Measurements from ENCODE around the gene TIPIN. TPM values are rescaled to one million over a fixed set of nuclear protein-coding genes. Genes with fewer than 3 reads are reported as not detected.

Gene TIPIN
- total RNA-seq, 4 donors from 2014 or later: 2.2 to 4.0 (median 2.5) TPM; not detected in 1

DNA sequence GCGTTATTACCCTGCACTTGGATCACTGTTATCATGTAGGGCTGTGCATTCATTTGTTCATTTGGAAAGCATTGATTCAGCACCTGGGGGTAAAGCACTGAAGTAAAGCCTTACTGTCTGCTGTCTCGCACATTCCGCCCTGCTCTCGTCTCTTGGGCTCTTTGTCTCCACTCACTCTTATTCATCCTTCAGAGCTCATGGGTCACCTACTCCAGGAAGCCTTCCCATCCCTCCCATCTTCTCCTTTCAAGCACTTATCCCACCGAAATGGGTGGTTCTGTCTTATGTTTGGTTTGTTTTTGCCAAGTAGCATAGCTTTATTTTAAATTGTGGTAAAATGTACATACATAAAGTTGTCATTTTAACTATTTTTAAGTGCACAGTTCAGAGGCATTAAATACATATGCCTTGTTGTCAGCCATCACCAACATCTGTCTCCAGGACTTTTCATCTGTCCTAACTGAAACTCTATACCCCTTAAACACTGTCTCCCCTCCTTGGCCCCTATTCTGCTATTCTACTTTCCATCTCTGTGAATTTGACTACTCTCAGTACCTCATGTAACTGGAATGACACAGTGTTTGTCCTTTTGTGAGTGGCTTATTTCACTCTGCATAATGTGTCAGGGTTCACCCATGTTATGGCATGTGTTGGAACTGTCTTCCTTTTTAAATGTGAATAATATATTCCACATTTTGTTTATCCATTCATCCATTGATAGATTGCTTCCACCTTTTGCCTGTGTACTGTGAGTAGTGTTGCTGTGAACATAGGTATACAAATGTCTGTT is 53.8 kb downstream of the TIPIN start:
- Histone ChIP-seq H3K9me3 (no peaks in the 10 kb centered on the region), H3K27me3 (no peaks in the 10 kb centered on the region), H3K27ac (no peak overlapping the region), H3K4me3 (no peak overlapping the region), H3K4me1 (peaks cover 0 to 14% (median 7%) of the 10 kb centered on the region in 4 donors), H3K36me3 (no peaks in the 10 kb centered on the region)
- intact Hi-C loops (cut with DNase I; ENCODE audit: low total_unique reads): no loop called here
- 92 to 94% methylated on average over 5 of the region's 5 CpGs for WGBS, 2 donors (ENCODE audit: low coverage in 1 of 2)
- no peak for TF ChIP-seq POLR2A (IDR thresholded peaks at IDR 0.05)
- no peak for TF ChIP-seq EP300 (IDR thresholded peaks at IDR 0.05; ENCODE audit: low read depth)
- TF ChIP-seq CTCF (IDR thresholded peaks at IDR 0.05): no peak
- TF ChIP-seq POLR2AphosphoS5 (IDR thresholded peaks at IDR 0.05): no peak
- in situ Hi-C loops (cut with MboI; ENCODE audit: low pct_ligation_motif_present in 1 of 4, low pct_unique_long_range_greater_than_20kb in 1 of 4, low sequenced_read_pairs in 3 of 4): no loop called here
- no peak for DNase-seq

GRCh38 chr15:66298803-66299251 is 57.7 kb downstream of the TIPIN start:
- in situ Hi-C loops (cut with MboI; ENCODE audit: low pct_ligation_motif_present in 1 of 4, low pct_unique_long_range_greater_than_20kb in 1 of 4, low sequenced_read_pairs in 3 of 4) (no loop called here), intact Hi-C loops (cut with DNase I; ENCODE audit: low total_unique reads) (no loop called here)
- Histone ChIP-seq H3K4me3 (no peak overlapping the region), H3K27me3 (no peaks in the 10 kb centered on the region), H3K36me3 (no peaks in the 10 kb centered on the region), H3K9me3 (no peaks in the 10 kb centered on the region), H3K27ac (no peak overlapping the region), H3K4me1 (peaks cover 14 to 18% (median 16%) of the 10 kb centered on the region in 4 donors)
- 50 to 60% methylated on average over 2 to 4 of the region's 4 CpGs for WGBS, 2 donors (ENCODE audit: low coverage in 1 of 2)
- no peak for TF ChIP-seq POLR2AphosphoS5 (IDR thresholded peaks at IDR 0.05)
- TF ChIP-seq CTCF (IDR thresholded peaks at IDR 0.05): no peak
- TF ChIP-seq POLR2A (IDR thresholded peaks at IDR 0.05): no peak
- no peak for TF ChIP-seq EP300 (IDR thresholded peaks at IDR 0.05; ENCODE audit: low read depth)
- DNase-seq: no peak

DNA sequence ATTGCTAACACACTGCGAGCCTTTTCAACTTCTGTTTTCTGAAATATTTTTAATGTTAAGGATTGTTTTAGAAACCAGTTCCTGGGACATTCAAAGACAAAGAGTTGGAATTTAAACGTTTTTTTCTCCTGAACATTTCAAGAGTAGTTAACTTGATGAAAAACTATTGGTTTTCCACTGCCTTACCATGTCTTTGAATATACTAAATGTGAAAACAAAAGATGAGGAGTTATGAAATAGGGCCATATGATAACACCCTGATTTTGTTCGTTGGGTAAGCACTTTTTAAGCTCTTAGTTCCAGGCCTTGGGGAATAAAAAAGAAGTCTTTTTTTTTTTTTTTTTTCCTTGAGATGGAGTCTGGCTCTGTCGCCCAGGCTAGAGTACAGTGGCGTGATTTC is 60.3 kb downstream of the TIPIN start:
- Histone ChIP-seq H3K9me3 (no peaks in the 10 kb centered on the region), H3K4me3 (no peak overlapping the region), H3K36me3 (no peaks in the 10 kb centered on the region), H3K4me1 (peaks cover 16 to 29% (median 24%) of the 10 kb centered on the region in 4 donors), H3K27me3 (no peaks in the 10 kb centered on the region), H3K27ac (no peak overlapping the region)
- intact Hi-C loops (cut with DNase I; ENCODE audit: low total_unique reads): no loop called here
- in situ Hi-C loops (cut with MboI; ENCODE audit: low pct_ligation_motif_present in 1 of 4, low pct_unique_long_range_greater_than_20kb in 1 of 4, low sequenced_read_pairs in 3 of 4): no loop called here
- DNase-seq: no peak
- TF ChIP-seq POLR2AphosphoS5 (IDR thresholded peaks at IDR 0.05) (no peak), CTCF (IDR thresholded peaks at IDR 0.05) (no peak), EP300 (IDR thresholded peaks at IDR 0.05; ENCODE audit: low read depth) (no peak), POLR2A (IDR thresholded peaks at IDR 0.05) (no peak)
- 68 to 82% methylated on average over 3 to 5 of the region's 5 CpGs for WGBS, 2 donors (ENCODE audit: low coverage in 1 of 2)

GRCh38 chr15:66294932-66295235 is 61.6 kb downstream of the TIPIN start:
- intact Hi-C loops (cut with DNase I; ENCODE audit: low total_unique reads): no loop called here
- Histone ChIP-seq H3K27ac (peak overlapping the region; percentile 93 to 97 (median 96)), H3K4me1 (peaks cover 16 to 32% (median 24%) of the 10 kb centered on the region in 4 donors), H3K9me3 (no peaks in the 10 kb centered on the region), H3K4me3 (peak overlapping the region in 1 of 4 donors; percentile 84), H3K27me3 (no peaks in the 10 kb centered on the region), H3K36me3 (no peaks in the 10 kb centered on the region)
- in situ Hi-C loops (cut with MboI; ENCODE audit: low pct_ligation_motif_present in 1 of 4, low pct_unique_long_range_greater_than_20kb in 1 of 4, low sequenced_read_pairs in 3 of 4): no loop called here
- 28 to 58% methylated on average over 2 to 3 of the region's 3 CpGs for WGBS, 2 donors (ENCODE audit: low coverage in 1 of 2)
- no peak for DNase-seq
- TF ChIP-seq POLR2AphosphoS5 (IDR thresholded peaks at IDR 0.05) (no peak), POLR2A (IDR thresholded peaks at IDR 0.05) (no peak), CTCF (IDR thresholded peaks at IDR 0.05) (no peak), EP300 (IDR thresholded peaks at IDR 0.05; ENCODE audit: low read depth) (no peak)

Data from transverse colon (tissue), 4 donors.